KMS-11 (cell line): ENCODE measurements around the gene DACT1.
"Not testable (repeated sequence)": the region's sequence is repeated elsewhere in the genome, so short reads cannot be mapped to it uniquely, and the experiment has no call there.

ENCODE experiments used
- H2AFZ ChIP-seq: fragments of 200-600 bp; sonication (generic); 2 replicates; pipeline ENCODE4 v1.6.1; 2016; ENCODE audit warnings: antibody characterized with exemption, mixed run types, low read depth
- H3K27ac ChIP-seq: fragments of 200-600 bp; sonication (generic); 2 replicates; pipeline ENCODE4 v1.6.1; 2016; ENCODE audit warnings: mild to moderate bottlenecking, mixed run types
- H3K27me3 ChIP-seq: fragments of 200-600 bp; sonication (generic); 2 replicates; pipeline ENCODE4 v1.6.1; 2017; ENCODE audit warnings: mild to moderate bottlenecking, low read depth, mixed run types, moderate library complexity; ENCODE audit not compliant: insufficient read depth
- H3K36me3 ChIP-seq: fragments of 200-600 bp; sonication (generic); 2 replicates; pipeline ENCODE4 v1.6.1; 2017; ENCODE audit warnings: mild to moderate bottlenecking, mixed run types; ENCODE audit not compliant: insufficient read depth
- H3K4me1 ChIP-seq: fragments of 200-600 bp; sonication (generic); 2 replicates; pipeline ENCODE4 v1.6.1; 2016; ENCODE audit warnings: mild to moderate bottlenecking, low read depth, mixed run types; ENCODE audit not compliant: poor library complexity, severe bottlenecking
- H3K4me2 ChIP-seq: fragments of 200-600 bp; sonication (generic); 2 replicates; pipeline ENCODE4 v1.7.0; 2016; ENCODE audit warnings: mild to moderate bottlenecking, mixed run types
- H3K4me3 ChIP-seq: fragments of 200-600 bp; sonication (generic); IDR thresholded peaks from 2 replicates; pipeline ENCODE4 v1.6.1; 2017; ENCODE audit warnings: low read depth, low read length, mixed read lengths; ENCODE audit not compliant: insufficient read depth
- H3K79me2 ChIP-seq: fragments of 200-600 bp; sonication (generic); 2 replicates; pipeline ENCODE4 v1.6.1; 2016; ENCODE audit warnings: low read depth, mixed run types; ENCODE audit not compliant: insufficient read depth
- H3K9ac ChIP-seq: fragments of 200-600 bp; sonication (generic); 2 replicates; pipeline ENCODE4 v1.6.1; 2016; ENCODE audit warnings: mild to moderate bottlenecking, mixed run types
- H4K20me1 ChIP-seq: fragments of 200-600 bp; sonication (generic); 2 replicates; pipeline ENCODE4 v1.6.1; 2016; ENCODE audit warnings: mild to moderate bottlenecking, mixed run types; ENCODE audit not compliant: insufficient read depth
- TF ChIP-seq, protein P1 (sequence below): fragments of 200-600 bp; sonication (generic); conservative IDR thresholded peaks from 2 replicates; pipeline ENCODE4 v1.6.1; 2017; ENCODE audit warnings: low read depth, mild to moderate bottlenecking, antibody characterized with exemption, low read length, moderate library complexity, mixed read lengths

DACT1 gene, protein sequence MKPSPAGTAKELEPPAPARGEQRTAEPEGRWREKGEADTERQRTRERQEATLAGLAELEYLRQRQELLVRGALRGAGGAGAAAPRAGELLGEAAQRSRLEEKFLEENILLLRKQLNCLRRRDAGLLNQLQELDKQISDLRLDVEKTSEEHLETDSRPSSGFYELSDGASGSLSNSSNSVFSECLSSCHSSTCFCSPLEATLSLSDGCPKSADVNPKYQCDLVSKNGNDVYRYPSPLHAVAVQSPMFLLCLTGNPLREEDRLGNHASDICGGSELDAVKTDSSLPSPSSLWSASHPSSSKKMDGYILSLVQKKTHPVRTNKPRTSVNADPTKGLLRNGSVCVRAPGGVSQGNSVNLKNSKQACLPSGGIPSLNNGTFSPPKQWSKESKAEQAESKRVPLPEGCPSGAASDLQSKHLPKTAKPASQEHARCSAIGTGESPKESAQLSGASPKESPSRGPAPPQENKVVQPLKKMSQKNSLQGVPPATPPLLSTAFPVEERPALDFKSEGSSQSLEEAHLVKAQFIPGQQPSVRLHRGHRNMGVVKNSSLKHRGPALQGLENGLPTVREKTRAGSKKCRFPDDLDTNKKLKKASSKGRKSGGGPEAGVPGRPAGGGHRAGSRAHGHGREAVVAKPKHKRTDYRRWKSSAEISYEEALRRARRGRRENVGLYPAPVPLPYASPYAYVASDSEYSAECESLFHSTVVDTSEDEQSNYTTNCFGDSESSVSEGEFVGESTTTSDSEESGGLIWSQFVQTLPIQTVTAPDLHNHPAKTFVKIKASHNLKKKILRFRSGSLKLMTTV

DNA sequence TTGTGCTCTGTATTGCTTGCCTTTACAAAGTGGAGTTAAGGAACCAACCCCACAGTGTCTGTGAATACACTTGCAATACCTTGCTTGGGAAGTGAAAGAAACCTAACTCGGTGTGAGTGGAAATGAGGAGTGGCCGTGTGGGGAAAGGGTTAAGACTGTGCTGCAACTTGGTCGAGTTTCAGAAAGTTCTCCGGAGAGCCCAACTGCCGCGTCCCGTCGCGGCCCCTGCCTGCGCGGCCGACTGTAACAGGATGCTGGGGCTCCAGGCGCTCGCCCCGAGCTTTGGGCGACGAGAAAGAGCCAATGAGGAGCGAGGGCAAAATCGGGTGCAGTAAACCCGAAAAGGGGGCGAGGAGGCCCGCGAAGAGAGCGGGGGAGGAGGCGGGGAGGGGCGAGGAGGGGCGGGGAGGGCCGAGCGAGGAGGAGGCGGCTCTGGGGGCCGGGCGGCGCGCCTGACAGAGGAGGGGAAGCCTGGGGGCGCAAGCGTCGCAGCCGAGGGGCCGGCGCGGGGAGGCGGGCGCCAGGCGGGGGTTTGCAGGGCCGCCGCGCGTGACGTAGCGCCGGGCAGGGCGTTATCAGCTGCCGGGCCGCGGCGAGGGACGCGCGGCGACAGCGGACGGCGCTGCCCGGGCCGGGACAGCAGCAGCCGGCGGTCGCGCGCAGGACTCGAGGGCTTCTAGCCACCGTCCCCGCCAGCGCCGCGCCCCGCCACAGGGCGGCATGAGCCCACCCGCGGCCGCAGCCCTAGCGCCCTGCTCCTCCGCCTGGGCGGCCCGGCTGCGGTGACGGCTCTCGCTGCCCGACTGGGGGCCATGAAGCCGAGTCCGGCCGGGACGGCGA is at the start of gene DACT1:
Gene DACT1, plus strand, starts transcription at position 572 of the 840 bp plus-strand sequence. Its CDS starts 241 bp downstream, at position 813.
- no peaks in the 10 kb centered on the region for H3K36me3 ChIP-seq
- H2AFZ ChIP-seq, result peak within 1 kb of the TSS; percentile 61
- no peak within 1 kb of the TSS for H3K27ac ChIP-seq
- TF ChIP-seq, protein P1, sequence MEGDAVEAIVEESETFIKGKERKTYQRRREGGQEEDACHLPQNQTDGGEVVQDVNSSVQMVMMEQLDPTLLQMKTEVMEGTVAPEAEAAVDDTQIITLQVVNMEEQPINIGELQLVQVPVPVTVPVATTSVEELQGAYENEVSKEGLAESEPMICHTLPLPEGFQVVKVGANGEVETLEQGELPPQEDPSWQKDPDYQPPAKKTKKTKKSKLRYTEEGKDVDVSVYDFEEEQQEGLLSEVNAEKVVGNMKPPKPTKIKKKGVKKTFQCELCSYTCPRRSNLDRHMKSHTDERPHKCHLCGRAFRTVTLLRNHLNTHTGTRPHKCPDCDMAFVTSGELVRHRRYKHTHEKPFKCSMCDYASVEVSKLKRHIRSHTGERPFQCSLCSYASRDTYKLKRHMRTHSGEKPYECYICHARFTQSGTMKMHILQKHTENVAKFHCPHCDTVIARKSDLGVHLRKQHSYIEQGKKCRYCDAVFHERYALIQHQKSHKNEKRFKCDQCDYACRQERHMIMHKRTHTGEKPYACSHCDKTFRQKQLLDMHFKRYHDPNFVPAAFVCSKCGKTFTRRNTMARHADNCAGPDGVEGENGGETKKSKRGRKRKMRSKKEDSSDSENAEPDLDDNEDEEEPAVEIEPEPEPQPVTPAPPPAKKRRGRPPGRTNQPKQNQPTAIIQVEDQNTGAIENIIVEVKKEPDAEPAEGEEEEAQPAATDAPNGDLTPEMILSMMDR, result no peak
- no peaks in the 10 kb centered on the region for H3K79me2 ChIP-seq
- H3K4me2 ChIP-seq, result peak within 1 kb of the TSS; percentile 68
- no peaks in the 10 kb centered on the region for H4K20me1 ChIP-seq
- peaks cover 5% of the 10 kb centered on the region for H3K4me1 ChIP-seq
- H3K9ac ChIP-seq, result no peak within 1 kb of the TSS; the same call in 1 of the 2 replicates
- no peak within 1 kb of the TSS for H3K4me3 ChIP-seq
- no peaks in the 10 kb centered on the region for H3K27me3 ChIP-seq

DNA sequence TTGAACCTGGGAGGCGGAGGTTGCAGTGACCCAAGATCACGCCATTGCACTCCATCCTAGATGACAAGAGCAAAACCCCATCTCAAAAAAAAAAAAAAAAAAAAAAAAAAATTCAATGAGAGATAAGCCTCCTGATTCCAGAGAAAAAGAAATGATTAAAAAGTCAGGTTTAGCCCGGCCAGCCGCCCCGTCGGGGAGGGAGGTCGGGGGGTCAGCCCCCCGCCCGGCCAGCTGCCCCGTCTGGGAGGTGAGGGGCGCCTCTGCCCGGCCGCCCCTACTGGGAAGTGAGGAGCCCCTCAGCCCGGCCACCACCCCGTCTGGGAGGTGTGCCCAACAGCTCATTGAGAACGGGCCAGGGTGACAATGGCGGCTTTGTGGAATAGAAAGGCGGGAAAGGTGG is 49.4 kb upstream of the DACT1 start:
- not testable (repeated sequence) for H4K20me1 ChIP-seq, H3K9ac ChIP-seq, H2AFZ ChIP-seq, H3K4me1 ChIP-seq, H3K79me2 ChIP-seq, H3K4me3 ChIP-seq, H3K4me2 ChIP-seq, H3K36me3 ChIP-seq, H3K27me3 ChIP-seq, H3K27ac ChIP-seq

DNA sequence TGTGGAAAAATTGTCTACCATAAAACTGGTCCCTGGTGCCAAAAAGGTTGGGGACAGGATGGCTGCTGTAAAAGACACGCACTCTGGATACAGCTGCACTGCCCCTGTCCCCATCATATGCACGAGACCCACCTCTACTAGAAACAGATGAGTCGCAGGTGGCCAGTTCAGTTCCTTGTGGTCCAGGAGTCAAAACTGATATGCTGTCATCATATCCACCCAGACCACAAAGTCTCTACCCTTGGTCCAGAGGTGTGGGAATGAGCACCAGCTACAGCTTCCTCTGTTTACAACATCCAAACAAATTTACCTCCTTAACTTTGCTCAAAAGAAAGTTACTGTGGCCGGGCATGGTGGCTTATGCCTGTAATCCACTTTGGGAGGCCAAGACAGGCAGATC is 43.8 kb upstream of the DACT1 start:
- TF ChIP-seq, protein P1, result no peak
- Histone ChIP-seq H3K79me2 (no peaks in the 10 kb centered on the region), H3K36me3 (no peaks in the 10 kb centered on the region), H3K4me1 (no peaks in the 10 kb centered on the region), H3K4me3 (no peak overlapping the region), H3K27ac (no peak overlapping the region), H3K27me3 (no peaks in the 10 kb centered on the region), H2AFZ (no peak overlapping the region), H3K4me2 (no peak overlapping the region), H4K20me1 (no peaks in the 10 kb centered on the region), H3K9ac (no peak overlapping the region)

DNA sequence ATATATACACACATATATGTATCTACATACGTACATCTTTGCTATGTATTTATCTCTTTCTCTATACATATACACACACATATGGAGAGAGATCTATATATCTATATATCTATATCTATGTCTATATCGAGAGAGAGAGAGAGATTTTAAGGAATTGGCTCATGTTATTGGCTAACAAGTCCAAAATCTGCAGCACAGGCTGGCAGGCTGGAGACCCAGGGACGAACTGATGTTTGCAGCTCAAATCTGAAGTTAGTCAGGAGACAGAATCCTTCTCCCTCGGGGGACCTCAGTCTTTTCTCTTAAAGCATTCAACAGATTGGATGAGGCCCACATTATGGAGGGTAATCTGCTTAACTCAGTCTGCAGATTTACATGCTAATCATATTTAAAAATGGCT is 40.7 kb upstream of the DACT1 start:
- TF ChIP-seq, protein P1, result no peak
- H3K27me3 ChIP-seq, result no peaks in the 10 kb centered on the region
- no peaks in the 10 kb centered on the region for H4K20me1 ChIP-seq
- no peak overlapping the region for H3K4me3 ChIP-seq
- H3K79me2 ChIP-seq, result no peaks in the 10 kb centered on the region
- no peak overlapping the region for H3K27ac ChIP-seq
- H3K4me2 ChIP-seq, result no peak overlapping the region
- H3K36me3 ChIP-seq, result no peaks in the 10 kb centered on the region
- no peak overlapping the region for H3K9ac ChIP-seq
- H2AFZ ChIP-seq, result no peak overlapping the region
- H3K4me1 ChIP-seq, result no peaks in the 10 kb centered on the region
